ENCODE measurements around the gene OR2B6. TPM values are rescaled to one million over a fixed set of nuclear protein-coding genes. Genes with fewer than 3 reads are reported as not detected.

OR2B6 gene
- total and polyA plus RNA-seq, 9 donors, result not detected

DNA sequence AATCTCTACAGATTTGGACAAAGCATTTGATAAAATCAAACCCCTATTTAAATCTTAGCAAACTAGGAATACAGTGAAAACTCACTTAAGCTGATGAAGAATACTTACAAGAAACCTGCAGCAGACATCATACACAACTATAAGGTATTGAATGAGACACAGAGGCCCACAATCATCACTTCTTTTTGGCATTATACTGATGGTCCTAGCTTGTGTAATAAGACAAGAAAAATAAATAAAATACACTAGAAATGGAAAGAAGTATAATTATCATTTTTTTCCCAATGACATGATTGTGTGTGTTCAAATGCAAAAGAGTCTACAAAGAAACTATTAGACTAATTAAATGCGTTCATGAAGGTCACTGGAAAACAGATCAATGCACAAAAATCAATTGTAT is 8.8 kb upstream of the OR2B6 start:
- no peak for TF ChIP-seq POLR2A (IDR thresholded peaks at IDR 0.05)
- TF ChIP-seq, protein P1, sequence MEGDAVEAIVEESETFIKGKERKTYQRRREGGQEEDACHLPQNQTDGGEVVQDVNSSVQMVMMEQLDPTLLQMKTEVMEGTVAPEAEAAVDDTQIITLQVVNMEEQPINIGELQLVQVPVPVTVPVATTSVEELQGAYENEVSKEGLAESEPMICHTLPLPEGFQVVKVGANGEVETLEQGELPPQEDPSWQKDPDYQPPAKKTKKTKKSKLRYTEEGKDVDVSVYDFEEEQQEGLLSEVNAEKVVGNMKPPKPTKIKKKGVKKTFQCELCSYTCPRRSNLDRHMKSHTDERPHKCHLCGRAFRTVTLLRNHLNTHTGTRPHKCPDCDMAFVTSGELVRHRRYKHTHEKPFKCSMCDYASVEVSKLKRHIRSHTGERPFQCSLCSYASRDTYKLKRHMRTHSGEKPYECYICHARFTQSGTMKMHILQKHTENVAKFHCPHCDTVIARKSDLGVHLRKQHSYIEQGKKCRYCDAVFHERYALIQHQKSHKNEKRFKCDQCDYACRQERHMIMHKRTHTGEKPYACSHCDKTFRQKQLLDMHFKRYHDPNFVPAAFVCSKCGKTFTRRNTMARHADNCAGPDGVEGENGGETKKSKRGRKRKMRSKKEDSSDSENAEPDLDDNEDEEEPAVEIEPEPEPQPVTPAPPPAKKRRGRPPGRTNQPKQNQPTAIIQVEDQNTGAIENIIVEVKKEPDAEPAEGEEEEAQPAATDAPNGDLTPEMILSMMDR (IDR thresholded peaks at IDR 0.05), result no peak
- TF ChIP-seq EP300 (IDR thresholded peaks at IDR 0.05), result no peak
- H3K4me3 ChIP-seq, result no peak overlapping the region
- intact Hi-C loops (cut with DNase I), result no loop called here
- no peak overlapping the region for H3K27ac ChIP-seq
- H3K4me1 ChIP-seq (ENCODE audit: insufficient read depth), result no peaks in the 10 kb centered on the region
- no peak for DNase-seq
- H3K27me3 ChIP-seq, result no peaks in the 10 kb centered on the region
- no peaks in the 10 kb centered on the region for H3K36me3 ChIP-seq
- 66 to 75% (median 69%) methylated on average over 1 of the region's 1 CpG for WGBS, 3 donors
- H3K9me3 ChIP-seq, result no peaks in the 10 kb centered on the region

DNA sequence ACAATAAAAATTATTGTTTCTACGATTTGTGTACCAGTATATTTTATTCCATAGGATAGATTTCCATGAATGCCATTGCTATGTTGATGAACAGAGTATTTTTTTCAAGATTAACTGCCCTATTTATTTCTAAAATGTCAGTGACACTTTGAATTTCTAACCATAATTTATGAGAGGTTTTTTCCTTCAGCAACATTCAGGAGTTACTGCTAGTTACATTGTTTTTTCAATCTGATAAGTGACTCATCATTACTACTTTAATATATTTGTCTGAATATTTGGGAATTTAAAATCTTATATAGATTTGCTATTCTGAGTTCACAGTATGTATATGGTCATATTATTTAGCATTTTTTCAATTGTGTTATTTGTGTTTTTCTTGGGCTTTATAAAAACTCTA is 6.0 kb upstream of the OR2B6 start:
- 39 to 59% (median 51%) methylated on average over 1 of the region's 1 CpG for WGBS, 3 donors
- Histone ChIP-seq H3K4me1 (ENCODE audit: insufficient read depth) (no peaks in the 10 kb centered on the region), H3K27ac (no peak overlapping the region), H3K4me3 (no peak overlapping the region), H3K27me3 (no peaks in the 10 kb centered on the region), H3K36me3 (no peaks in the 10 kb centered on the region), H3K9me3 (no peaks in the 10 kb centered on the region)
- DNase-seq, result no peak
- intact Hi-C loops (cut with DNase I), result no loop called here
- no peak for TF ChIP-seq POLR2A (IDR thresholded peaks at IDR 0.05)
- TF ChIP-seq EP300 (IDR thresholded peaks at IDR 0.05), result no peak
- TF ChIP-seq, protein P1 (IDR thresholded peaks at IDR 0.05), result no peak

DNA sequence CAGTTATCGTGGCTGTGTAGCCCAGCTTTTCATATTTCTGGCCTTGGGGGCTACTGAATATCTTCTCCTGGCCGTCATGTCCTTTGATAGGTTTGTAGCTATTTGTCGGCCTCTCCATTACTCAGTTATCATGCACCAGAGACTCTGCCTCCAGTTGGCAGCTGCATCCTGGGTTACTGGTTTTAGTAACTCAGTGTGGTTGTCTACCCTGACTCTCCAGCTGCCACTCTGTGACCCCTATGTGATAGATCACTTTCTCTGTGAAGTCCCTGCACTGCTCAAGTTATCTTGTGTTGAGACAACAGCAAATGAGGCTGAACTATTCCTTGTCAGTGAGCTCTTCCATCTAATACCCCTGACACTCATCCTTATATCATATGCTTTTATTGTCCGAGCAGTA is 475 bp downstream of the OR2B6 start:
- WGBS, 3 donors, result 58 to 68% (median 58%) methylated on average over 4 of the region's 4 CpGs
- Histone ChIP-seq H3K4me1 (ENCODE audit: insufficient read depth) (no peaks in the 10 kb centered on the region), H3K9me3 (no peaks in the 10 kb centered on the region), H3K27me3 (no peaks in the 10 kb centered on the region), H3K36me3 (no peaks in the 10 kb centered on the region), H3K27ac (no peak overlapping the region), H3K4me3 (no peak overlapping the region)
- intact Hi-C loops (cut with DNase I), result no loop called here
- no peak for DNase-seq
- TF ChIP-seq, protein P1 (IDR thresholded peaks at IDR 0.05), result no peak
- TF ChIP-seq EP300 (IDR thresholded peaks at IDR 0.05) (no peak), POLR2A (IDR thresholded peaks at IDR 0.05) (no peak)

DNA sequence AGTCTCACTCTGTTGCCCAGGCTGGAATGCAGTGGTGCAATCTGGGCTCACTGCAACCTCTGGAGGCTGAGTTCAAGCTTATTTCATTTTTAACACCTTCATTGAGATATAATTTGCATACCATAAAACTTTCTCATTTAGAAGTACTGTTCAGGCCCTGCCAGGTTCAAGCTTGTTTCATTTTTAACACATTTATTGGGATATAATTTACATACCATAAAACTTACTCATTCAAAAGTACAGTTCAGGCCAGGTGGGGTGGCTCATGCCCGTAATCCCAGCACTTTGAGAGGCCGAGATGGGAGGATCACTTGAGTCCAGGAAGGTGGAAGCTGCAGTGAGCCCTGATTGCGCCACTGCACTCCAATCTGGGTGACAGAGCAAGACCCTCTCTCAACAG is 5.5 kb downstream of the OR2B6 start:
- no peak overlapping the region for H3K4me3 ChIP-seq
- TF ChIP-seq EP300 (IDR thresholded peaks at IDR 0.05) (no peak), POLR2A (IDR thresholded peaks at IDR 0.05) (no peak)
- TF ChIP-seq, protein P1 (IDR thresholded peaks at IDR 0.05), result no peak
- WGBS, 3 donors, result 60 to 72% (median 62%) methylated on average over 3 of the region's 3 CpGs
- no peaks in the 10 kb centered on the region for H3K27me3 ChIP-seq
- DNase-seq, result no peak
- no peaks in the 10 kb centered on the region for H3K4me1 ChIP-seq (ENCODE audit: insufficient read depth)
- H3K36me3 ChIP-seq, result no peaks in the 10 kb centered on the region
- intact Hi-C loops (cut with DNase I), result no loop called here
- no peaks in the 10 kb centered on the region for H3K9me3 ChIP-seq
- H3K27ac ChIP-seq, result no peak overlapping the region

DNA sequence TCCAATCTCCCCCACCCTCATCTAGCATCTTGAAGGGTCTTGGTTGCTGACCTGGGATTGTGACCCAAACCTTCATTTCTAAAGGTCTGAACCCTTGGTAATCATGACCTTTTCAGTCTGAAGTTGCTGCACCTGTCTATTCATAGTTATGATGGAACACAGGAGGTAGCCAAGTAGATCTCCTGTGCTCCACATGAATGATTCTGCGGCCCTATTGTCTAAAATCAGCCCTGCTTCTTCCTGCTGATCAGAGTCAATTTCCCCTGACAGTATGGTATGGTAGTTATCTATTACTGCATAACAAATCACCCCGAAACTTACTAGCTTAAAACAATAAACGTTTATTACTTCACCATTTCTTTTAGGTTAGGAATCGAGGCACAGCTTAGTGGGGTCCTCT is 9.0 kb downstream of the OR2B6 start:
- H3K27me3 ChIP-seq, result no peaks in the 10 kb centered on the region
- 83 to 85% (median 83%) methylated on average over 4 of the region's 4 CpGs for WGBS, 3 donors
- H3K27ac ChIP-seq, result no peak overlapping the region
- no peaks in the 10 kb centered on the region for H3K9me3 ChIP-seq
- no peaks in the 10 kb centered on the region for H3K4me1 ChIP-seq (ENCODE audit: insufficient read depth)
- intact Hi-C loops (cut with DNase I), result no loop called here
- no peak for DNase-seq
- no peaks in the 10 kb centered on the region for H3K36me3 ChIP-seq
- H3K4me3 ChIP-seq, result no peak overlapping the region
- TF ChIP-seq POLR2A (IDR thresholded peaks at IDR 0.05), result no peak
- TF ChIP-seq EP300 (IDR thresholded peaks at IDR 0.05), result no peak
- TF ChIP-seq, protein P1 (IDR thresholded peaks at IDR 0.05), result no peak
